Erythroblast (primary cell): ENCODE data around the gene CCL15.

Source experiments
- GATA1 ChIP-seq: IDR thresholded peaks from 2 replicates; pipeline ENCODE4 v1.6.1; 2011; ENCODE audit warnings: low read depth, mild to moderate bottlenecking, control low read depth, low read length, moderate library complexity
- POLR2A ChIP-seq: IDR thresholded peaks from 2 replicates; pipeline ENCODE4 v1.6.1; 2011; ENCODE audit warnings: mild to moderate bottlenecking, low read length

DNA sequence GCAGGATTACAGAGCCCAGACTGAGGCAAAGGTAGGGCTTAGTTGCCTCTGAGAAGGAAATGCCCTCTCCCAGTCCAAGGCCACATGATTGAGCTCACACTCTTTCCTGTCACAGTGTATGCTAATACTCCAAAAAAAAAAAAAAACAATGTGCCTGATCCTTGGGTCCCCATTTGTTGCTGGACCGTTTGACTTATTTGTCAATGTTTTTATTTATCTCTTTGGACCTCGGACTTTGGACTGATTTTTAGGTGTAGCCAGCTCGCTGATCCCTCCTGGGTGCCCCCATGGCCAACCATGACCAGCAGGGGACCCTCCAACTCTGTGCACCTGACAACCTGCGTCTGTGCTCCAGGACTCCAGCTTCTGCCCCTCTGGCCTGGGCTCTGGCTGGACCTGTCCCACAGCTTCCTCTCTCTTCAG is 19.4 kb downstream of the CCL15 start:
- TF ChIP-seq POLR2A (no peak), GATA1 (no peak)
